K562 (cell line): ENCODE data around the gene ZNF438. TPM values are rescaled to one million over a fixed set of nuclear protein-coding genes. Genes with fewer than 3 reads are reported as not detected.

ENCODE experiments used
- ATAC-seq: fragments of 200-7000 bp; cut with Tn5 transposase; 3 replicates; pipeline ENCODE4 v1.9.1; 2020; ENCODE audit warnings: moderate library complexity
- BruUV-seq: library from RNA; stranded (reverse); fragments of 400-500 nt; replicated peaks from 2 replicates; lab custom pipeline; 2021; lab: Mats Ljungman, UMichigan
- CTCF ChIA-PET: fragments of 300-600 bp; formaldehyde crosslinking; extraction: SDS; loops from one replicate; lab custom pipeline; 2021; ENCODE audit warnings: low intra/inter-chr PET ratio; lab: Yijun Ruan, JAX
- POLR2A ChIA-PET: fragments of 300-600, 350-650 bp; sonication (Branson Sonifier 250); formaldehyde crosslinking; extraction: SDS; loops from one replicate; lab custom pipeline; 2021; ENCODE audit warnings: antibody characterized with exemption, inconsistent platforms; lab: Yijun Ruan, JAX
- DNase-seq, 4 experiments: peaks; one replicate each; pipeline versions ENCODE4 v3.0.0 to v3.0.0-alpha.2; 2011 to 2018; ENCODE audit warnings: low spot score in 3 of 4, mixed read lengths in 3 of 4; ENCODE audit errors: extremely low read depth in 1 of 4
- FAIRE-seq: peaks from 2 replicates; lab custom pipeline; 2011; peaks lifted over from hg19 to GRCh38; lab: Jason Lieb, UNC
- H2AFZ ChIP-seq: 2 replicates; pipeline ENCODE4 v1.6.0; 2011; ENCODE audit warnings: low read depth, low read length, control low read depth, inconsistent platforms
- H3K27ac ChIP-seq: fragments of 200-600 bp; 3 replicates; pipeline ENCODE4 v1.8.0; 2011; ENCODE audit warnings: low read depth, mild to moderate bottlenecking, control low read depth, inconsistent platforms, low read length, moderate library complexity, mixed read lengths; ENCODE audit errors: extremely low read depth
- H3K27me3 ChIP-seq, 2 experiments: fragments of 300-600 bp in 1 of 2; 2 replicates in 1 of 2; 3 replicates in 1 of 2; pipeline versions ENCODE4 v1.6.0 to v1.8.0; 2011; ENCODE audit warnings: inconsistent platforms in 2 of 2, low read length in 2 of 2, mild to moderate bottlenecking in 1 of 2, mixed read lengths in 1 of 2, moderate library complexity in 1 of 2; ENCODE audit not compliant: control insufficient read depth in 2 of 2, insufficient read depth in 2 of 2
- H3K36me3 ChIP-seq: fragments of 300-600 bp; 3 replicates; pipeline ENCODE4 v1.8.0; 2011; ENCODE audit warnings: mild to moderate bottlenecking, low read length, inconsistent platforms; ENCODE audit not compliant: control insufficient read depth, insufficient read depth
- H3K4me1 ChIP-seq, 2 experiments: fragments of 200-600 bp in 1 of 2; replicated peaks in 1 of 2; 2 replicates in 1 of 2; 3 replicates in 1 of 2; pipeline versions ENCODE4 v1.5.1 to v1.8.0; 2011; ENCODE audit warnings: inconsistent platforms in 2 of 2, low read length in 2 of 2, mild to moderate bottlenecking in 1 of 2, mixed read lengths in 1 of 2, moderate library complexity in 1 of 2; ENCODE audit not compliant: control insufficient read depth in 2 of 2, insufficient read depth in 2 of 2
- H3K4me2 ChIP-seq: 2 replicates; pipeline ENCODE4 v1.6.1; 2011; ENCODE audit warnings: low read length, control low read depth, inconsistent platforms, mixed read lengths; ENCODE audit not compliant: insufficient read depth
- H3K4me3 ChIP-seq: fragments of 200-600 bp; sonication (generic), shearing (Covaris generic); 2 replicates; pipeline ENCODE4 v1.5.1; 2016; ENCODE audit warnings: control low read depth, inconsistent platforms
- H3K79me2 ChIP-seq: fragments of 200-600 bp; 3 replicates; pipeline ENCODE4 v1.8.0; 2011; ENCODE audit warnings: low read length, inconsistent platforms; ENCODE audit not compliant: control insufficient read depth, insufficient read depth
- H3K9ac ChIP-seq, 2 experiments: 2 replicates each; pipeline versions ENCODE4 v1.6.0 to v1.6.1; 2011; ENCODE audit warnings: low read depth in 2 of 2, low read length in 2 of 2, control low read depth in 1 of 2, inconsistent platforms in 1 of 2, mild to moderate bottlenecking in 1 of 2, mixed read lengths in 1 of 2; ENCODE audit not compliant: insufficient read depth in 1 of 2
- H3K9me1 ChIP-seq: one replicate; pipeline ENCODE4 v1.6.0; 2011; ENCODE audit warnings: inconsistent platforms, mild to moderate bottlenecking, low read length, moderate library complexity; ENCODE audit not compliant: control insufficient read depth, insufficient read depth
- H3K9me3 ChIP-seq: replicated peaks from 2 replicates; pipeline ENCODE4 v1.5.1; 2011; ENCODE audit warnings: low read depth, low read length, inconsistent platforms; ENCODE audit not compliant: control insufficient read depth, insufficient read depth
- H4K20me1 ChIP-seq: replicated peaks from 2 replicates; pipeline ENCODE4 v1.6.1; 2011; ENCODE audit warnings: low read length, inconsistent platforms, mixed read lengths; ENCODE audit not compliant: control insufficient read depth, insufficient read depth
- ARID4B ChIP-seq: sonication (generic); formaldehyde crosslinking; IDR thresholded peaks from 2 replicates; pipeline ENCODE4 v1.8.0; 2022; ENCODE audit warnings: mild to moderate bottlenecking, missing genetic modification reagents
- BRF1 ChIP-seq: IDR thresholded peaks from 3 replicates; pipeline ENCODE4 v1.6.1; 2011; ENCODE audit warnings: borderline replicate concordance, mild to moderate bottlenecking; ENCODE audit not compliant: insufficient read length; ENCODE audit errors: extremely low read depth
- C11orf30 ChIP-seq: fragments of 450-650 bp; IDR thresholded peaks from 2 replicates; pipeline ENCODE4 v1.6.1; 2016; ENCODE audit warnings: low read depth, mild to moderate bottlenecking
- EP300 ChIP-seq: IDR thresholded peaks from 2 replicates; pipeline ENCODE4 v1.6.1; 2012; ENCODE audit warnings: low read length, improper control_type of control experiment
- EZH2 ChIP-seq: IDR thresholded peaks from 2 replicates; pipeline ENCODE4 v1.6.1; 2012; ENCODE audit warnings: low read depth, mild to moderate bottlenecking, inconsistent platforms, low read length, borderline replicate concordance
- HMGN3 ChIP-seq: IDR thresholded peaks from 2 replicates; pipeline ENCODE4 v1.6.1; 2011; ENCODE audit warnings: borderline replicate concordance, low read depth, mild to moderate bottlenecking, mixed read lengths, low read length; ENCODE audit not compliant: insufficient read length; ENCODE audit errors: extremely low read depth
- NFYB ChIP-seq: IDR thresholded peaks from 2 replicates; pipeline ENCODE4 v1.6.1; 2011; ENCODE audit warnings: mild to moderate bottlenecking, moderate library complexity; ENCODE audit not compliant: insufficient read length; ENCODE audit errors: extremely low read depth
- SP2 ChIP-seq: IDR thresholded peaks from 2 replicates; pipeline ENCODE4 v1.6.1; 2011; ENCODE audit warnings: mild to moderate bottlenecking, low read depth, low read length, moderate library complexity; ENCODE audit not compliant: poor library complexity, severe bottlenecking; ENCODE audit errors: extremely low read depth
- SRSF1 ChIP-seq: fragments of 200-400 bp; formaldehyde crosslinking; IDR thresholded peaks from 2 replicates; pipeline ENCODE4 v1.6.1; 2017; ENCODE audit warnings: mild to moderate bottlenecking, low read depth, low read length, moderate library complexity
- TAL1 ChIP-seq: fragments of 450-650 bp; IDR thresholded peaks from 2 replicates; pipeline ENCODE4 v1.6.1; 2016; ENCODE audit warnings: mild to moderate bottlenecking
- TCF7L2 ChIP-seq: fragments of 150-350 bp; IDR thresholded peaks from 2 replicates; pipeline ENCODE4 v1.6.1; 2016; ENCODE audit warnings: low read depth, mild to moderate bottlenecking, low read length, moderate library complexity
- TEAD2 ChIP-seq: fragments of 450-650 bp; IDR thresholded peaks from 2 replicates; pipeline ENCODE4 v1.6.1; 2016; ENCODE audit warnings: missing genetic modification characterization, control low read depth, missing compliant biosample characterization
- TOE1 ChIP-seq, 2 experiments: fragments of 450-650 bp in 1 of 2; sonication (generic) in 1 of 2; formaldehyde crosslinking in 1 of 2; IDR thresholded peaks; 2 replicates each; pipeline versions ENCODE4 v1.7.1 to v1.8.0; 2016 to 2022; ENCODE audit warnings: borderline replicate concordance in 2 of 2, mild to moderate bottlenecking in 2 of 2, antibody characterized with exemption in 1 of 2, inconsistent platforms in 1 of 2, low read depth in 1 of 2, missing genetic modification reagents in 1 of 2, moderate library complexity in 1 of 2
- ZNF57 ChIP-seq: fragments of 450-650 bp; formaldehyde crosslinking; IDR thresholded peaks from 2 replicates; pipeline ENCODE4 v1.4.0; 2020; ENCODE audit warnings: mild to moderate bottlenecking, moderate library complexity
- WGBS: fragments of 100-300 bp; shearing (Covaris generic); methylation state at CpG from one replicate; pipeline ENCODE4 v1.1.6; 2016; ENCODE audit warnings: low coverage, mixed read lengths; ENCODE audit not compliant: insufficient coverage; ENCODE audit errors: missing lambda C conversion rate; 5-methylcytosine and 5-hydroxymethylcytosine counted together
- in situ Hi-C: fragments of 300-500 bp; cut with MboI; formaldehyde crosslinking; loops from 4 replicates; pipeline ENCODE4 v1.15.0; 2018; ENCODE audit warnings: inconsistent platforms, mixed read lengths
- intact Hi-C: fragments of 100-400 bp; cut with micrococcal nuclease; formaldehyde crosslinking; loops from 2 replicates; pipeline ENCODE4 v1.14.2; 2022
- polyA plus RNA-seq, 8 experiments: library from polyadenylated mRNA; depleted of rRNA in 4 of 8; stranded (reverse) in 5 of 8; unstranded in 3 of 8; fragments of >200 nt; fragmentation: Nextera tagmentation in 2 of 8; fragmentation: Illumina TruSeq in 1 of 8; extraction: Ambion mirVana in 2 of 8; extraction: Trizol in 1 of 8; gene quantifications; 2 replicates each; pipeline versions ENCODE4 v1.2.1 to v1.2.3, GENCODE V29; 2011 to 2014; ENCODE audit warnings: inconsistent platforms in 1 of 8, missing spikeins in 1 of 8
- total RNA-seq, 7 experiments: library from RNA; depleted of rRNA in 6 of 7; stranded (reverse); fragments of >200 nt in 6 of 7; fragmentation: Illumina TruSeq in 2 of 7; extraction: Trizol in 2 of 7; gene quantifications; 2 replicates each; pipeline versions ENCODE4 v1.2.1 to v1.2.3, GENCODE V29; 2011 to 2021; ENCODE audit warnings: low replicate concordance in 1 of 7

Gene ZNF438
- total and polyA plus RNA-seq, 9 of the 15 experiments (the other 6 are each of a cell fraction or from before 2014, with no cell fraction given): 0.45 to 1.5 (median 0.91) TPM

- Histone ChIP-seq H4K20me1 (no peaks in the 10 kb centered on the region), H3K79me2 (no peaks in the 10 kb centered on the region), H3K9ac (no peak overlapping the region), H3K9me1 (peaks cover 4% of the 10 kb centered on the region), H3K4me1 (peaks cover 0 to 5% of the 10 kb centered on the region in 2 experiments; a peak in 3 of 5 replicates), H2AFZ (no peak overlapping the region), H3K27ac (no peak overlapping the region), H3K4me3 (no peak overlapping the region), H3K9me3 (peaks cover 3% of the 10 kb centered on the region), H3K36me3 (no peaks in the 10 kb centered on the region), H3K4me2 (no peak overlapping the region), H3K27me3 (peaks cover 8 to 36% of the 10 kb centered on the region in 2 experiments; a peak in 4 of 5 replicates)
- no TSS peak for BruUV-seq
- intact Hi-C loops: no loop called here
- no peak for DNase-seq
- peak; percentile 67 for FAIRE-seq
- WGBS: 0% methylated on average over 12 of the region's 14 CpGs
- ChIA-PET POLR2A (interaction anchor here (0.7 to 0.9 kb wide), 2 partner anchors 14 to 18 kb away, joined by 3 to 5 read pairs; no protein-coding TSS in a partner anchor), CTCF (no interaction called here)
- ATAC-seq: no peak
- in situ Hi-C loops: no loop called here
- TF ChIP-seq TEAD2 (tag): no peak
- no peak for TF ChIP-seq ZNF57 (CRISPR knock-in tag)
- TF ChIP-seq EZH2: no peak
- no peak for TF ChIP-seq ARID4B (CRISPR knock-in tag)
- TF ChIP-seq HMGN3: no peak
- no peak for TF ChIP-seq EP300
- TF ChIP-seq TAL1: no peak
- TF ChIP-seq SRSF1: no peak
- TF ChIP-seq NFYB: no peak
- TF ChIP-seq BRF1: no peak
- no peak for TF ChIP-seq SP2
- TF ChIP-seq TOE1 (IDR thresholded peaks at IDR 0.05; ENCODE audit: borderline replicate concordance): no peak
- no peak for TF ChIP-seq TOE1 (CRISPR knock-in tag; IDR thresholded peaks at IDR 0.05; ENCODE audit: borderline replicate concordance, low read depth)
- TF ChIP-seq C11orf30: no peak
- no peak for TF ChIP-seq TCF7L2
Observed at GRCh38 chr10:30830315-30831230, 201.1 kb downstream of the ZNF438 start.
